Endodermal cell (in vitro differentiated cells): ENCODE measurements around the gene SULT4A1. TPM values are rescaled to one million over a fixed set of nuclear protein-coding genes. Genes with fewer than 3 reads are reported as not detected.

Experiments
- DNase-seq: peaks from one replicate; pipeline ENCODE4 v3.0.0-alpha.2; 2017
- H3K27ac ChIP-seq: 2 replicates; pipeline ENCODE4 v1.5.1; 2013; ENCODE audit warnings: mild to moderate bottlenecking, low read depth, low read length, moderate library complexity
- H3K27me3 ChIP-seq: 2 replicates; pipeline ENCODE4 v1.6.1; 2013; ENCODE audit warnings: mild to moderate bottlenecking, low read length, moderate library complexity; ENCODE audit not compliant: insufficient read depth, control insufficient read depth, poor library complexity, severe bottlenecking
- H3K36me3 ChIP-seq: 2 replicates; pipeline ENCODE4 v1.7.0; 2013; ENCODE audit warnings: mild to moderate bottlenecking, low read length, moderate library complexity; ENCODE audit not compliant: control insufficient read depth, insufficient read depth
- H3K4me1 ChIP-seq: one replicate; pipeline ENCODE4 v1.7.0; 2013; ENCODE audit warnings: low read length; ENCODE audit not compliant: control insufficient read depth, insufficient read depth
- H3K4me3 ChIP-seq: 2 replicates; pipeline ENCODE4 v1.5.1; 2013; ENCODE audit warnings: mild to moderate bottlenecking, low read length, moderate library complexity
- H3K9ac ChIP-seq: 2 replicates; pipeline ENCODE4 v1.6.1; 2013; ENCODE audit warnings: mild to moderate bottlenecking, low read length, moderate library complexity; ENCODE audit not compliant: poor library complexity, severe bottlenecking; ENCODE audit errors: extremely low read depth
- H3K9me3 ChIP-seq: 2 replicates; pipeline ENCODE4 v1.6.1; 2013; ENCODE audit warnings: mild to moderate bottlenecking, low read length, moderate library complexity; ENCODE audit not compliant: control insufficient read depth
- H3K27ac Mint-ChIP-seq: 2 replicates; pipeline ENCODE4 v1.8.0; 2020; ENCODE audit warnings: mixed read lengths
- H3K27me3 Mint-ChIP-seq: 2 replicates; pipeline ENCODE4 v1.8.0; 2021; ENCODE audit warnings: mild to moderate bottlenecking, mixed read lengths; ENCODE audit not compliant: insufficient read depth
- H3K36me3 Mint-ChIP-seq: 2 replicates; pipeline ENCODE4 v1.8.0; 2020; ENCODE audit warnings: low read depth, mixed read lengths
- H3K4me1 Mint-ChIP-seq: 2 replicates; pipeline ENCODE4 v1.8.0; 2020; ENCODE audit warnings: mixed read lengths
- H3K4me3 Mint-ChIP-seq: 2 replicates; pipeline ENCODE4 v1.8.0; 2020; ENCODE audit warnings: mild to moderate bottlenecking, moderate library complexity, mixed read lengths
- H3K9me3 Mint-ChIP-seq: 2 replicates; pipeline ENCODE4 v1.8.0; 2020; ENCODE audit warnings: mild to moderate bottlenecking, mixed read lengths
- WGBS, 2 experiments: methylation state at CpG; one replicate each; pipeline versions ENCODE4 v1.1.5 to v1.1.7; 2013; ENCODE audit warnings: missing lambda C conversion rate in 2 of 2, mixed read lengths in 1 of 2; ENCODE audit not compliant: insufficient coverage in 1 of 2, insufficient read length in 1 of 2; 5-methylcytosine and 5-hydroxymethylcytosine counted together
- total RNA-seq, 2 donors: library from RNA; stranded (reverse); fragmentation: NEBNext Ultra II Directional in 1 of 2; extraction: Animal tissue kit (Norgen Biotek cat#: 25700) in 1 of 2; gene quantifications; 2 replicates in 1 of 2; 3 replicates in 1 of 2; pipeline ENCODE4 v1.2.1, GENCODE V29; 2021
- TF ChIP-seq, protein P1 (sequence below): fragments of 200-600 bp; sonication (generic); conservative IDR thresholded peaks from 2 replicates; pipeline ENCODE4 v1.5.0; 2021; ENCODE audit warnings: antibody characterized with exemption, mild to moderate bottlenecking

Gene SULT4A1
- total RNA-seq, 2 donors from 2014 or later, result 11.4 to 12.7 TPM

DNA sequence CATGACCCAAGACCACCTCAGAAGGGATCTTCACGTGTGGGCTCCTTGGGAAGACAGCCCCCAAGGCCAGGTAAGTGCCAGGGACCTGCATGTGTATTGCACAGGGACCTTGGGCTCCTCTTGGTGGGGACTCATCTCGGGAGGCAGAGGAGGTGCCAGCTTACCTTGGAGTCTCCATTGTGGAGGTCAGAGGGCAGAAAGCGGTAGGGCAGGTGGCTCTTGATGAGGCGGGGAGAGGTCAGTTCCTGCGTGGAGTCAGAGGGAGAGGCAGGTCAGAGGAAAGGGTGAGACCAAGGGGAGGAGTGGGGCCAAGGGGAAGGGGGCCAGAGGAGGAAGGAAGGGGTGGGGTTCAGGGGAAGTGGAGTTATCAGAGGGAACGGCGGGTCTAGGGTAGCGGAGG lies 22.5 kb downstream of the SULT4A1 start:
- 86 to 89% methylated on average over 3 to 8 of the region's 8 CpGs for WGBS, 2 experiments
- no peak overlapping the region for H3K4me3 Mint-ChIP-seq
- no peaks in the 10 kb centered on the region for H3K27me3 Mint-ChIP-seq
- no peak overlapping the region for H3K27ac ChIP-seq
- H3K4me1 ChIP-seq, result no peaks in the 10 kb centered on the region
- no peaks in the 10 kb centered on the region for H3K9me3 ChIP-seq
- no peak for DNase-seq
- peak overlapping the region; percentile 30 for H3K27ac Mint-ChIP-seq
- H3K27me3 ChIP-seq, result no peaks in the 10 kb centered on the region
- H3K36me3 Mint-ChIP-seq, result peaks cover 22% of the 10 kb centered on the region
- TF ChIP-seq, protein P1, sequence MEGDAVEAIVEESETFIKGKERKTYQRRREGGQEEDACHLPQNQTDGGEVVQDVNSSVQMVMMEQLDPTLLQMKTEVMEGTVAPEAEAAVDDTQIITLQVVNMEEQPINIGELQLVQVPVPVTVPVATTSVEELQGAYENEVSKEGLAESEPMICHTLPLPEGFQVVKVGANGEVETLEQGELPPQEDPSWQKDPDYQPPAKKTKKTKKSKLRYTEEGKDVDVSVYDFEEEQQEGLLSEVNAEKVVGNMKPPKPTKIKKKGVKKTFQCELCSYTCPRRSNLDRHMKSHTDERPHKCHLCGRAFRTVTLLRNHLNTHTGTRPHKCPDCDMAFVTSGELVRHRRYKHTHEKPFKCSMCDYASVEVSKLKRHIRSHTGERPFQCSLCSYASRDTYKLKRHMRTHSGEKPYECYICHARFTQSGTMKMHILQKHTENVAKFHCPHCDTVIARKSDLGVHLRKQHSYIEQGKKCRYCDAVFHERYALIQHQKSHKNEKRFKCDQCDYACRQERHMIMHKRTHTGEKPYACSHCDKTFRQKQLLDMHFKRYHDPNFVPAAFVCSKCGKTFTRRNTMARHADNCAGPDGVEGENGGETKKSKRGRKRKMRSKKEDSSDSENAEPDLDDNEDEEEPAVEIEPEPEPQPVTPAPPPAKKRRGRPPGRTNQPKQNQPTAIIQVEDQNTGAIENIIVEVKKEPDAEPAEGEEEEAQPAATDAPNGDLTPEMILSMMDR, result no peak
- H3K36me3 ChIP-seq, result peaks cover 5% of the 10 kb centered on the region
- H3K4me3 ChIP-seq, result no peak overlapping the region
- no peaks in the 10 kb centered on the region for H3K4me1 Mint-ChIP-seq
- H3K9ac ChIP-seq, result no peak overlapping the region
- no peaks in the 10 kb centered on the region for H3K9me3 Mint-ChIP-seq

DNA sequence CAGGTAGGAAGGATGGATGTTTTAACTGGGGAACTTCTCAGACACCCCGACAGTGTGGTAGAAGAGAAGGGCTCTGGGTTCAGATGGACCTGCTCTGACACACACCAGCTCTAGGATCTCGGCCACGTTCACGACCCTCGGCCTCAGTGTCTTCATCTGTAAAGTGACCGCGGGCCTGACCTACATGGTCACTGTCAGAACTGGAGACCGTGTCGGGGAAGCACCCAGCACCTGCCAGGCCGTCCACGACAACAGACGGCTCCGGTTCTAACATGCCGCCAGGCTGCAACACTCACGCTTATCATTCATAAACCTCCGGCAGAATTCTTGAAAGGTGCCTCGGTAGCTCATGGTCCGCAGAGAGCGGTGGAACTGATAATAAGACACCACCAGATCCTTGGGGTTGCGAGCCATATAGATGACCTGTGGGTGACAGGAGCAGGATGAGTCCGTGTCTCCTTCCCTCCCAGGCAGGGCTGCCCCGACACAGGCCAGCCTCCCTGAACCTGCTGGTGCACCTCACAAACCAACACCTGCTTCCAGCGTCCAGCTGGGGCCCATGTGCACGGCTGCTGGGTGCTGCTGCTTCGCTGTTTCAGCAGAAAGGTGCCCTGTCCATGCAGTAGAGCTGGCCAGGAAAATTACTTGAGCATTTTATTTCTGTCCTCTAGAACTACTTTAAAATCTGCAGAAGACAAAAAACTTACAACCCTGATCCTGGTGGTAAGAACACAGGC lies 23.6 kb downstream of the SULT4A1 start:
- no peak overlapping the region for H3K4me3 ChIP-seq
- H3K9ac ChIP-seq, result no peak overlapping the region
- no peaks in the 10 kb centered on the region for H3K9me3 ChIP-seq
- no peaks in the 10 kb centered on the region for H3K27me3 ChIP-seq
- Mint-ChIP-seq H3K36me3 (peaks cover 22% of the 10 kb centered on the region), H3K4me3 (no peak overlapping the region), H3K4me1 (no peaks in the 10 kb centered on the region), H3K27ac (no peak overlapping the region), H3K27me3 (no peaks in the 10 kb centered on the region), H3K9me3 (no peaks in the 10 kb centered on the region)
- DNase-seq, result no peak
- no peaks in the 10 kb centered on the region for H3K4me1 ChIP-seq
- H3K36me3 ChIP-seq, result peaks cover 5% of the 10 kb centered on the region
- 95 to 96% methylated on average over 24 to 25 of the region's 25 CpGs for WGBS, 2 experiments
- H3K27ac ChIP-seq, result no peak overlapping the region
- TF ChIP-seq, protein P1, result no peak

DNA sequence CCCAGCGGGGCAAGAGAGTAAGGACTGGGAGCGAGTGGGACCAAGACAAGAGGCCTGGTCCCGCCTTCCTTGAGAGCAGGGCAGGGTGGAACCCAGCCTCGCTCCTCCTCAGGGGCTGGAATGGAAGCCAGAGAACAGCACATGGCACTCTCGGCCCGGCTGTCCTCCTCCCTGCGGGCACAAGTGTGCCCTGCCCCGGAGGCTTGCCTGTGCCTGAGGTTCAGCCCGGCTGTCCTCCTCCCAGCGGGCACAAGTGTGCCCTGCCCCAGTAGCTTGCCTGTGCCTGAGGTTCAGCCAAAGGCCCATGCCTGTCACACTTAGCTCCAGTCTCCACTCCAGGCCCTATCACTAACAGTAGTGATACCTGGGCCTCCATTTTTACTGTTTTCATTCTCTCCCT lies 24.2 kb downstream of the SULT4A1 start:
- Histone ChIP-seq H3K9ac (no peak overlapping the region), H3K27ac (no peak overlapping the region)

More for the DNA sequence above, 24.2 kb downstream of the SULT4A1 start:
- H3K36me3 ChIP-seq, result peaks cover 5% of the 10 kb centered on the region
- no peaks in the 10 kb centered on the region for H3K4me1 ChIP-seq
- no peaks in the 10 kb centered on the region for H3K4me1 Mint-ChIP-seq
- no peak overlapping the region for H3K4me3 Mint-ChIP-seq
- WGBS, 2 experiments, result 86 to 89% methylated on average over 4 to 10 of the region's 10 CpGs
- no peak overlapping the region for H3K27ac Mint-ChIP-seq
- no peaks in the 10 kb centered on the region for H3K27me3 ChIP-seq
- no peaks in the 10 kb centered on the region for H3K27me3 Mint-ChIP-seq
- no peak for DNase-seq
- H3K9me3 ChIP-seq, result no peaks in the 10 kb centered on the region
- TF ChIP-seq, protein P1, result no peak
- H3K9me3 Mint-ChIP-seq, result no peaks in the 10 kb centered on the region
- peaks cover 22% of the 10 kb centered on the region for H3K36me3 Mint-ChIP-seq
- no peak overlapping the region for H3K4me3 ChIP-seq
